GM23338 (cell line): Measurements from ENCODE around the gene CBFA2T3. TPM values are rescaled to one million over a fixed set of nuclear protein-coding genes. Genes with fewer than 3 reads are reported as not detected.

Experiments
- ATAC-seq: fragments of 200-7000 bp; cut with Tn5 transposase; 3 replicates; pipeline ENCODE4 v1.9.1; 2020
- DNase-seq: peaks from one replicate; pipeline ENCODE4 v3.0.0-alpha.2; 2015; ENCODE audit warnings: low spot score
- H2AFZ ChIP-seq: fragments of 200-600 bp; sonication (generic); 2 replicates; pipeline ENCODE4 v1.8.0; 2016; ENCODE audit warnings: antibody characterized with exemption, mild to moderate bottlenecking, moderate library complexity
- H3F3A ChIP-seq: fragments of 200-600 bp; sonication (generic); replicated peaks from 2 replicates; pipeline ENCODE4 v1.8.0; 2017; ENCODE audit warnings: antibody characterized with exemption, mixed run types, low read depth
- H3K27ac ChIP-seq: fragments of 200-600 bp; sonication (generic); 2 replicates; pipeline ENCODE4 v1.6.1; 2016; ENCODE audit warnings: low read depth
- H3K27me3 ChIP-seq: fragments of 200-600 bp; sonication (generic); 2 replicates; pipeline ENCODE4 v1.8.0; 2016; ENCODE audit warnings: mild to moderate bottlenecking, mixed run types, moderate library complexity; ENCODE audit not compliant: insufficient read depth
- H3K36me3 ChIP-seq: fragments of 200-600 bp; sonication (generic); 2 replicates; pipeline ENCODE4 v1.8.0; 2016; ENCODE audit warnings: mild to moderate bottlenecking; ENCODE audit not compliant: insufficient read depth
- H3K4me1 ChIP-seq: fragments of 200-600 bp; sonication (generic); 2 replicates; pipeline ENCODE4 v1.8.0; 2016; ENCODE audit warnings: mild to moderate bottlenecking, moderate library complexity; ENCODE audit not compliant: insufficient read depth
- H3K4me2 ChIP-seq: fragments of 200-600 bp; sonication (generic); 2 replicates; pipeline ENCODE4 v1.7.1; 2017; ENCODE audit warnings: mixed run types
- H3K4me3 ChIP-seq: fragments of 200-600 bp; sonication (generic); 2 replicates; pipeline ENCODE4 v1.6.1; 2016; ENCODE audit warnings: mixed run types
- H3K79me2 ChIP-seq: fragments of 200-600 bp; sonication (generic); replicated peaks from 2 replicates; pipeline ENCODE4 v1.8.0; 2017; ENCODE audit warnings: mild to moderate bottlenecking; ENCODE audit not compliant: insufficient read depth
- H3K9me2 ChIP-seq: fragments of 200-600 bp; sonication (generic); 2 replicates; pipeline ENCODE4 v1.8.0; 2017; ENCODE audit not compliant: insufficient read depth
- H4K20me1 ChIP-seq: fragments of 200-600 bp; sonication (generic); replicated peaks from 2 replicates; pipeline ENCODE4 v1.8.0; 2017; ENCODE audit warnings: mild to moderate bottlenecking; ENCODE audit not compliant: insufficient read depth
- H3K27ac Mint-ChIP-seq: 2 replicates; pipeline ENCODE4 v1.8.0; 2020; ENCODE audit warnings: inconsistent platforms, mild to moderate bottlenecking, moderate library complexity, mixed read lengths
- H3K27me3 Mint-ChIP-seq: 3 replicates; pipeline ENCODE4 v1.8.0; 2022; ENCODE audit warnings: low read depth, mild to moderate bottlenecking, moderate library complexity, mixed read lengths, inconsistent platforms; ENCODE audit not compliant: insufficient read depth, poor library complexity
- H3K36me3 Mint-ChIP-seq: 3 replicates; pipeline ENCODE4 v1.8.0; 2021; ENCODE audit warnings: low read depth, mild to moderate bottlenecking, inconsistent platforms, moderate library complexity, mixed read lengths
- H3K4me1 Mint-ChIP-seq: 3 replicates; pipeline ENCODE4 v1.8.0; 2020; ENCODE audit warnings: mild to moderate bottlenecking, inconsistent platforms, mixed read lengths
- H3K4me3 Mint-ChIP-seq: 3 replicates; pipeline ENCODE4 v1.8.0; 2021; ENCODE audit warnings: moderate library complexity, mild to moderate bottlenecking, inconsistent platforms, mixed read lengths
- H3K9me3 Mint-ChIP-seq: 3 replicates; pipeline ENCODE4 v1.8.0; 2020; ENCODE audit warnings: moderate library complexity, mild to moderate bottlenecking, inconsistent platforms, mixed read lengths
- CREB1 ChIP-seq: fragments of 250-450 bp; sonication (Bioruptor Pico); IDR thresholded peaks from 2 replicates; pipeline ENCODE4 v1.5.0; 2020; ENCODE audit warnings: low read depth, mild to moderate bottlenecking, moderate library complexity
- EZH2 ChIP-seq: fragments of 200-600 bp; sonication (generic); IDR thresholded peaks from one replicate; pipeline ENCODE4 v1.8.0; 2017; ENCODE audit warnings: antibody characterized with exemption, mild to moderate bottlenecking, low read depth; ENCODE audit not compliant: unreplicated experiment
- JUNB ChIP-seq: IDR thresholded peaks from one replicate; pipeline ENCODE4 v1.6.1; 2016; ENCODE audit warnings: antibody characterized with exemption; ENCODE audit not compliant: unreplicated experiment
- NANOG ChIP-seq: IDR thresholded peaks from 2 replicates; pipeline ENCODE4 v1.6.1; 2016; ENCODE audit warnings: antibody characterized with exemption, borderline replicate concordance
- ZNF114 ChIP-seq: fragments of 250-450 bp; sonication (Bioruptor Pico); IDR thresholded peaks from 2 replicates; pipeline ENCODE4 v1.5.0; 2020; ENCODE audit warnings: mild to moderate bottlenecking, moderate library complexity
- polyA plus RNA-seq: library from polyadenylated mRNA; unstranded; fragments of >200 nt; fragmentation: Nextera tagmentation; extraction: Ambion mirVana; gene quantifications from 2 replicates; pipeline ENCODE4 v1.2.1, GENCODE V29; 2016
- total RNA-seq: library from RNA; depleted of rRNA; stranded (reverse); fragments of >200 nt; shearing (Covaris generic); gene quantifications from 2 replicates; pipeline ENCODE4 v1.2.3, GENCODE V29; 2014
- TF ChIP-seq, protein P1 (sequence below): fragments of 250-450 bp; sonication (Bioruptor Pico); IDR thresholded peaks from 2 replicates; pipeline ENCODE4 v1.5.0; 2020; ENCODE audit warnings: mild to moderate bottlenecking, moderate library complexity
- TF ChIP-seq, protein P2 (sequence below): IDR thresholded peaks from 2 replicates; pipeline ENCODE4 v1.6.1; 2016; ENCODE audit warnings: antibody characterized with exemption
- TF ChIP-seq, protein P3 (sequence below): IDR thresholded peaks from one replicate; pipeline ENCODE4 v1.6.1; 2018; ENCODE audit warnings: antibody characterized with exemption; ENCODE audit not compliant: unreplicated experiment
- TF ChIP-seq, protein P4 (sequence below), 2 experiments: fragments of 200-600 bp in 1 of 2; sonication (generic) in 1 of 2; conservative IDR thresholded peaks; 2 replicates each; pipeline versions ENCODE4 v1.5.1 to v1.6.1; 2016 to 2017; ENCODE audit warnings: antibody characterized with exemption in 2 of 2, low read depth in 2 of 2, mild to moderate bottlenecking in 2 of 2, moderate library complexity in 1 of 2

The CBFA2T3 gene
- total and polyA plus RNA-seq, 2 experiments from 2014 or later = 0.87 to 1.5 TPM

DNA sequence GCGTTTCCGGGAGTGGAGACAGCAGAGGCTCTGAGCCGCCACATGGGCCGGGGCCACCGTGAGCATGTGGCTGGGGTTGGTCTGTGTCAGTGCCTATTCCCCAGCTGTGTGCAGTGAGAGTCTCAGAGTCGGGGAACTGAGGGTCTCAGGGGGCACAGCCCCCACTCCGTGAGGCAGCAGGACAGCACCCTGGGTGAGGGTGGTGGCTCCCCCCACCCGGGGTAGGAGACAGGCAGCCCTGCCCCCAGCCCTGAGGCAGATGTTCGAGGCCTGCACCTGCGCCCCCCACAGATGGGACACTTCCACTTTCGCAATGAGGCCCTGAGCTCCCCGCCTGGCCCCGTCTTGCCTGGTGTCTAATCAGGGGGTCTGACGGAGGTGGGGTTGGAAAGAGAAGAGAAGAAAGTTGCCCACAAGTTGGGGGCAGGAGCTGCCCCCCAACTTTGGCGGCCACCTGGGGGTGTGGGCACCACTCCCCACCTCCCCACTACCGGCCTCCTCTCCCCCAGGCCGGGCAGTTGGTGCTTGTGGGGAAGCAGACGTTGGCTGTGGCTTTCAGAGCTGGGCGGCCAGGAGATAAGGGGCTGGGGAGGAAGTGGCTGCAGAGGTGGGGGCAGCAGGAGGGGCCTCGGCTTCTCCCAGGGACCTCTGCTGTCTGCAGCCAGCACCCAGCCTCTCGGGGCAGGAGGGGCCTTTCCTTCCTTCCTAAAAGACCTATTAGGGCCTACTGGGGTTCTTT lies 1.8 kb upstream of the CBFA2T3 start (continued):
- TF ChIP-seq, protein P1, sequence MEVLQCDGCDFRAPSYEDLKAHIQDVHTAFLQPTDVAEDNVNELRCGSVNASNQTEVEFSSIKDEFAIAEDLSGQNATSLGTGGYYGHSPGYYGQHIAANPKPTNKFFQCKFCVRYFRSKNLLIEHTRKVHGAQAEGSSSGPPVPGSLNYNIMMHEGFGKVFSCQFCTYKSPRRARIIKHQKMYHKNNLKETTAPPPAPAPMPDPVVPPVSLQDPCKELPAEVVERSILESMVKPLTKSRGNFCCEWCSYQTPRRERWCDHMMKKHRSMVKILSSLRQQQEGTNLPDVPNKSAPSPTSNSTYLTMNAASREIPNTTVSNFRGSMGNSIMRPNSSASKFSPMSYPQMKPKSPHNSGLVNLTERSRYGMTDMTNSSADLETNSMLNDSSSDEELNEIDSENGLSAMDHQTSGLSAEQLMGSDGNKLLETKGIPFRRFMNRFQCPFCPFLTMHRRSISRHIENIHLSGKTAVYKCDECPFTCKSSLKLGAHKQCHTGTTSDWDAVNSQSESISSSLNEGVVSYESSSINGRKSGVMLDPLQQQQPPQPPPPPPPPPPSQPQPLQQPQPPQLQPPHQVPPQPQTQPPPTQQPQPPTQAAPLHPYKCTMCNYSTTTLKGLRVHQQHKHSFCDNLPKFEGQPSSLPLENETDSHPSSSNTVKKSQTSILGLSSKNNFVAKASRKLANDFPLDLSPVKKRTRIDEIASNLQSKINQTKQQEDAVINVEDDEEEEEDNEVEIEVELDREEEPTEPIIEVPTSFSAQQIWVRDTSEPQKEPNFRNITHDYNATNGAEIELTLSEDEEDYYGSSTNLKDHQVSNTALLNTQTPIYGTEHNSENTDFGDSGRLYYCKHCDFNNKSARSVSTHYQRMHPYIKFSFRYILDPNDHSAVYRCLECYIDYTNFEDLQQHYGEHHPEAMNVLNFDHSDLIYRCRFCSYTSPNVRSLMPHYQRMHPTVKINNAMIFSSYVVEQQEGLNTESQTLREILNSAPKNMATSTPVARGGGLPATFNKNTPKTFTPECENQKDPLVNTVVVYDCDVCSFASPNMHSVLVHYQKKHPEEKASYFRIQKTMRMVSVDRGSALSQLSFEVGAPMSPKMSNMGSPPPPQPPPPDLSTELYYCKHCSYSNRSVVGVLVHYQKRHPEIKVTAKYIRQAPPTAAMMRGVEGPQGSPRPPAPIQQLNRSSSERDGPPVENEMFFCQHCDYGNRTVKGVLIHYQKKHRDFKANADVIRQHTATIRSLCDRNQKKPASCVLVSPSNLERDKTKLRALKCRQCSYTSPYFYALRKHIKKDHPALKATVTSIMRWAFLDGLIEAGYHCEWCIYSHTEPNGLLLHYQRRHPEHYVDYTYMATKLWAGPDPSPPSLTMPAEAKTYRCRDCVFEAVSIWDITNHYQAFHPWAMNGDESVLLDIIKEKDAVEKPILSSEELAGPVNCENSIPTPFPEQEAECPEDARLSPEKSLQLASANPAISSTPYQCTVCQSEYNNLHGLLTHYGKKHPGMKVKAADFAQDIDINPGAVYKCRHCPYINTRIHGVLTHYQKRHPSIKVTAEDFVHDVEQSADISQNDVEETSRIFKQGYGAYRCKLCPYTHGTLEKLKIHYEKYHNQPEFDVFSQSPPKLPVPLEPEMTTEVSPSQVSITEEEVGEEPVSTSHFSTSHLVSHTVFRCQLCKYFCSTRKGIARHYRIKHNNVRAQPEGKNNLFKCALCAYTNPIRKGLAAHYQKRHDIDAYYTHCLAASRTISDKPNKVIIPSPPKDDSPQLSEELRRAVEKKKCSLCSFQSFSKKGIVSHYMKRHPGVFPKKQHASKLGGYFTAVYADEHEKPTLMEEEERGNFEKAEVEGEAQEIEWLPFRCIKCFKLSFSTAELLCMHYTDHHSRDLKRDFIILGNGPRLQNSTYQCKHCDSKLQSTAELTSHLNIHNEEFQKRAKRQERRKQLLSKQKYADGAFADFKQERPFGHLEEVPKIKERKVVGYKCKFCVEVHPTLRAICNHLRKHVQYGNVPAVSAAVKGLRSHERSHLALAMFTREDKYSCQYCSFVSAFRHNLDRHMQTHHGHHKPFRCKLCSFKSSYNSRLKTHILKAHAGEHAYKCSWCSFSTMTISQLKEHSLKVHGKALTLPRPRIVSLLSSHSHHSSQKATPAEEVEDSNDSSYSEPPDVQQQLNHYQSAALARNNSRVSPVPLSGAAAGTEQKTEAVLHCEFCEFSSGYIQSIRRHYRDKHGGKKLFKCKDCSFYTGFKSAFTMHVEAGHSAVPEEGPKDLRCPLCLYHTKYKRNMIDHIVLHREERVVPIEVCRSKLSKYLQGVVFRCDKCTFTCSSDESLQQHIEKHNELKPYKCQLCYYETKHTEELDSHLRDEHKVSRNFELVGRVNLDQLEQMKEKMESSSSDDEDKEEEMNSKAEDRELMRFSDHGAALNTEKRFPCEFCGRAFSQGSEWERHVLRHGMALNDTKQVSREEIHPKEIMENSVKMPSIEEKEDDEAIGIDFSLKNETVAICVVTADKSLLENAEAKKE = no peak
- TF ChIP-seq EZH2 (no peak), CREB1 (no peak)

DNA sequence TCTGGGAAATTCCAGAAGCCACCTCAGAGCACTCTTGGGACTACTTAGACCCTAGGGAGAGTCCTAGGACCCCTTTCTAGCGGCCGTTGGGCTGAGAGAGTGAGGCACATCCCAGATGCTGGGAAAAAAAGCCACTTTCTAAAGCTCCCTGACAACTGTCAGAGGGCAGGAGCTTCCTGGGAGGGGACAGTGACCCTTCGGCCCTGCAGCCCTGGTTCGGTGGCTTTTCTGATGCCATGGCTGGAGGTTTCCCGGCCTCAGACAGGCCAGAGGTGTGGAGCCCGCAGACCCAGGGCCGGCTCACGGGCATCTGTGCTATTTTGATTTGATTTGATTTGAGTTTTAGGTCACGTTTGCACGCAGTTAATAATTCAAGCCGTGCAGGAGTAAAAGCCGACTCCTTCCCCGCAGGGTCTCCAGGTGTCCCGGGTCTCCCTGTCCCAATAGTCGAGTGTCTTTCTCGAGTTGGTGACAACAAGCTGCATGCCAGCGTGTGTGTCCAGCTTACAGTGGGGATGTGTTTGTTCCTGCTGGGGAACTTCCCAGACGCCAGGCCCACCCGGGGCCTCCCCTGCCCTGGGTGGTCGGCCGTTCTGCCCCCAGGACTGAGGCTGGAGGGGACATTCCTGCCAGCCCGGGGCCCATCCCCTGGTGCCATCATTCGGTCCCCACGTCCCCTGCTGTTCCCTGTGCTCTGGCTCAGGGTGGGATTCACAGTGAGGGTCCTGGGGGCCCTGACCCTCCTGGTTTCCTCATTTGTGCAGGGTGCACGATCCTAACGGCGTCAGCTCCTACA lies 1.0 kb upstream of the CBFA2T3 start:
- DNase-seq (no peak), ATAC-seq (no peak)
- Histone ChIP-seq H3K9me2 (no peaks in the 10 kb centered on the region), H3K4me1 (no peaks in the 10 kb centered on the region), H2AFZ (no peak overlapping the region), H4K20me1 (no peaks in the 10 kb centered on the region), H3K36me3 (no peaks in the 10 kb centered on the region), H3K4me2 (no peak overlapping the region), H3K79me2 (no peaks in the 10 kb centered on the region), H3K27ac (no peak overlapping the region), H3K4me3 (no peak overlapping the region), H3F3A (no peaks in the 10 kb centered on the region), H3K27me3 (no peaks in the 10 kb centered on the region)
- peaks cover 4% of the 10 kb centered on the region; the same call in 1 of the 3 replicates for H3K4me1 Mint-ChIP-seq
- no peak overlapping the region for H3K27ac Mint-ChIP-seq
- H3K27me3 Mint-ChIP-seq = peaks cover 13% of the 10 kb centered on the region
- TF ChIP-seq, protein P2, sequence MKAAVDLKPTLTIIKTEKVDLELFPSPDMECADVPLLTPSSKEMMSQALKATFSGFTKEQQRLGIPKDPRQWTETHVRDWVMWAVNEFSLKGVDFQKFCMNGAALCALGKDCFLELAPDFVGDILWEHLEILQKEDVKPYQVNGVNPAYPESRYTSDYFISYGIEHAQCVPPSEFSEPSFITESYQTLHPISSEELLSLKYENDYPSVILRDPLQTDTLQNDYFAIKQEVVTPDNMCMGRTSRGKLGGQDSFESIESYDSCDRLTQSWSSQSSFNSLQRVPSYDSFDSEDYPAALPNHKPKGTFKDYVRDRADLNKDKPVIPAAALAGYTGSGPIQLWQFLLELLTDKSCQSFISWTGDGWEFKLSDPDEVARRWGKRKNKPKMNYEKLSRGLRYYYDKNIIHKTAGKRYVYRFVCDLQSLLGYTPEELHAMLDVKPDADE = no peak
- TF ChIP-seq, protein P3, sequence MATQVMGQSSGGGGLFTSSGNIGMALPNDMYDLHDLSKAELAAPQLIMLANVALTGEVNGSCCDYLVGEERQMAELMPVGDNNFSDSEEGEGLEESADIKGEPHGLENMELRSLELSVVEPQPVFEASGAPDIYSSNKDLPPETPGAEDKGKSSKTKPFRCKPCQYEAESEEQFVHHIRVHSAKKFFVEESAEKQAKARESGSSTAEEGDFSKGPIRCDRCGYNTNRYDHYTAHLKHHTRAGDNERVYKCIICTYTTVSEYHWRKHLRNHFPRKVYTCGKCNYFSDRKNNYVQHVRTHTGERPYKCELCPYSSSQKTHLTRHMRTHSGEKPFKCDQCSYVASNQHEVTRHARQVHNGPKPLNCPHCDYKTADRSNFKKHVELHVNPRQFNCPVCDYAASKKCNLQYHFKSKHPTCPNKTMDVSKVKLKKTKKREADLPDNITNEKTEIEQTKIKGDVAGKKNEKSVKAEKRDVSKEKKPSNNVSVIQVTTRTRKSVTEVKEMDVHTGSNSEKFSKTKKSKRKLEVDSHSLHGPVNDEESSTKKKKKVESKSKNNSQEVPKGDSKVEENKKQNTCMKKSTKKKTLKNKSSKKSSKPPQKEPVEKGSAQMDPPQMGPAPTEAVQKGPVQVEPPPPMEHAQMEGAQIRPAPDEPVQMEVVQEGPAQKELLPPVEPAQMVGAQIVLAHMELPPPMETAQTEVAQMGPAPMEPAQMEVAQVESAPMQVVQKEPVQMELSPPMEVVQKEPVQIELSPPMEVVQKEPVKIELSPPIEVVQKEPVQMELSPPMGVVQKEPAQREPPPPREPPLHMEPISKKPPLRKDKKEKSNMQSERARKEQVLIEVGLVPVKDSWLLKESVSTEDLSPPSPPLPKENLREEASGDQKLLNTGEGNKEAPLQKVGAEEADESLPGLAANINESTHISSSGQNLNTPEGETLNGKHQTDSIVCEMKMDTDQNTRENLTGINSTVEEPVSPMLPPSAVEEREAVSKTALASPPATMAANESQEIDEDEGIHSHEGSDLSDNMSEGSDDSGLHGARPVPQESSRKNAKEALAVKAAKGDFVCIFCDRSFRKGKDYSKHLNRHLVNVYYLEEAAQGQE = no peak
- no peak for TF ChIP-seq NANOG
- no peak for TF ChIP-seq JUNB
- TF ChIP-seq ZNF114 (CRISPR knock-in tag) = no peak
- TF ChIP-seq, protein P4, sequence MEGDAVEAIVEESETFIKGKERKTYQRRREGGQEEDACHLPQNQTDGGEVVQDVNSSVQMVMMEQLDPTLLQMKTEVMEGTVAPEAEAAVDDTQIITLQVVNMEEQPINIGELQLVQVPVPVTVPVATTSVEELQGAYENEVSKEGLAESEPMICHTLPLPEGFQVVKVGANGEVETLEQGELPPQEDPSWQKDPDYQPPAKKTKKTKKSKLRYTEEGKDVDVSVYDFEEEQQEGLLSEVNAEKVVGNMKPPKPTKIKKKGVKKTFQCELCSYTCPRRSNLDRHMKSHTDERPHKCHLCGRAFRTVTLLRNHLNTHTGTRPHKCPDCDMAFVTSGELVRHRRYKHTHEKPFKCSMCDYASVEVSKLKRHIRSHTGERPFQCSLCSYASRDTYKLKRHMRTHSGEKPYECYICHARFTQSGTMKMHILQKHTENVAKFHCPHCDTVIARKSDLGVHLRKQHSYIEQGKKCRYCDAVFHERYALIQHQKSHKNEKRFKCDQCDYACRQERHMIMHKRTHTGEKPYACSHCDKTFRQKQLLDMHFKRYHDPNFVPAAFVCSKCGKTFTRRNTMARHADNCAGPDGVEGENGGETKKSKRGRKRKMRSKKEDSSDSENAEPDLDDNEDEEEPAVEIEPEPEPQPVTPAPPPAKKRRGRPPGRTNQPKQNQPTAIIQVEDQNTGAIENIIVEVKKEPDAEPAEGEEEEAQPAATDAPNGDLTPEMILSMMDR (conservative IDR thresholded peaks at IDR 0.05; ENCODE audit: low read depth in 2 of 2) = no peak
- TF ChIP-seq CREB1 = no peak
- no peak overlapping the region for H3K4me3 Mint-ChIP-seq
- peaks cover 2% of the 10 kb centered on the region; the same call in 1 of the 3 replicates for H3K9me3 Mint-ChIP-seq
- no peaks in the 10 kb centered on the region for H3K36me3 Mint-ChIP-seq
